HUES6 (cell line): Measurements from ENCODE around the gene ANKMY1.
A peak's percentile ranks its signal among the peaks of the same experiment; 100 is the strongest.

Experiments used
- H3K27ac ChIP-seq: 2 replicates; pipeline ENCODE4 v1.7.0; 2013; ENCODE audit warnings: low read depth, mild to moderate bottlenecking, low read length, inconsistent platforms
- H3K27me3 ChIP-seq: 2 replicates; pipeline ENCODE4 v1.6.1; 2013; ENCODE audit warnings: low read length; ENCODE audit not compliant: control insufficient read depth, insufficient read depth
- H3K36me3 ChIP-seq: 2 replicates; pipeline ENCODE4 v1.6.1; 2013; ENCODE audit warnings: low read length; ENCODE audit not compliant: control insufficient read depth, insufficient read depth
- H3K4me1 ChIP-seq: 2 replicates; pipeline ENCODE4 v1.6.1; 2013; ENCODE audit warnings: low read length; ENCODE audit not compliant: control insufficient read depth, insufficient read depth
- H3K4me3 ChIP-seq: 2 replicates; pipeline ENCODE4 v1.5.1; 2013; ENCODE audit warnings: low read depth, low read length
- H3K9ac ChIP-seq: one replicate; pipeline ENCODE4 v1.6.1; 2013; ENCODE audit warnings: mild to moderate bottlenecking, low read length
- H3K9me3 ChIP-seq: 2 replicates; pipeline ENCODE4 v1.6.1; 2013; ENCODE audit warnings: low read depth, low read length; ENCODE audit not compliant: control insufficient read depth, insufficient read depth

Gene ANKMY1

GRCh38 chr2:240442891-240443715 lies 114.7 kb downstream of the ANKMY1 start:
- H3K9me3 ChIP-seq, result no peaks in the 10 kb centered on the region
- no peak overlapping the region for H3K9ac ChIP-seq
- no peak overlapping the region for H3K27ac ChIP-seq
- H3K4me1 ChIP-seq, result peaks cover under 1% of the 10 kb centered on the region; the same call in 1 of the 2 replicates
- no peaks in the 10 kb centered on the region for H3K36me3 ChIP-seq
- peaks cover 1% of the 10 kb centered on the region for H3K27me3 ChIP-seq
- no peak overlapping the region for H3K4me3 ChIP-seq

- no peak overlapping the region for H3K4me3 ChIP-seq
- peaks cover 7% of the 10 kb centered on the region; the same call in 1 of the 2 replicates for H3K4me1 ChIP-seq
- H3K27ac ChIP-seq, result no peak overlapping the region
- no peaks in the 10 kb centered on the region for H3K36me3 ChIP-seq
- no peak overlapping the region for H3K9ac ChIP-seq
- peaks cover 12% of the 10 kb centered on the region for H3K27me3 ChIP-seq
- H3K9me3 ChIP-seq, result no peaks in the 10 kb centered on the region
Measured at GRCh38 chr2:240441993-240442411, 115.8 kb downstream of the ANKMY1 start.

- Histone ChIP-seq H3K4me3 (no peak overlapping the region), H3K9ac (no peak overlapping the region), H3K36me3 (no peaks in the 10 kb centered on the region), H3K4me1 (peaks cover 12% of the 10 kb centered on the region; the same call in 1 of the 2 replicates), H3K27ac (0 out of 2 replicates have a peak overlapping the region, but pooled peaks have one; percentile 11), H3K9me3 (no peaks in the 10 kb centered on the region), H3K27me3 (peaks cover 18% of the 10 kb centered on the region)
Measured at GRCh38 chr2:240441326-240441992, 116.3 kb downstream of the ANKMY1 start.

DNA sequence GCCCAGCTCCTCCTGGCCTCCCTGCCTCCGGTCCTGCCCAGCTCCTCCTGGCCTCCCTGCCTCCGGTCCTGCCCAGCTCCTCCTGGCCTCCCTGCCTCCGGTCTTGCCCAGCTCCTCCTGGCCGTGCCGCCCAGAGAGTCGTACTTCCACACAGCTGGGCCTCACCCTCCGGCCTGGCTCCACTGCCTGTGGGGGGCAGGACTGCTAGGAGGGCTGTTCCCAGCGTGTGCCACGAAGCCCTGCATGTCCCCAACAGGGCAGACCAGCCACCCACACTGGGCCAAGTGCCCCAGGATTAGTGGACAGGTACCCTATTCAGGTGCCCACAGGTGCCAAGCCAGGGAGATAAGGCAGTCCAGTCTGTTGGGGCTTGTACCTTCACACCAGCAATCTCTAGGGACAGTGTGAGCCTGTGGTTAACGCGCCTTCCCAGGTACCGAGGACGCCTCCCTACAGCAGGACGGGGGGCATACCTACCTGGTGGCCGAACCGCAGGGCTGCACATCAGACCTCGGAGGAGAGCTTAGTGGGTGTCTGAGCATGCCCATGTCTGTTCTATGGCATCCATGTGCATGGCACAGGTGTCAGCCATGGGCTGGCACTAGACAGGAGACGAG lies 117.0 kb downstream of the ANKMY1 start:
- peaks cover 21% of the 10 kb centered on the region for H3K27me3 ChIP-seq
- no peak overlapping the region for H3K27ac ChIP-seq
- H3K4me3 ChIP-seq, result no peak overlapping the region

DNA sequence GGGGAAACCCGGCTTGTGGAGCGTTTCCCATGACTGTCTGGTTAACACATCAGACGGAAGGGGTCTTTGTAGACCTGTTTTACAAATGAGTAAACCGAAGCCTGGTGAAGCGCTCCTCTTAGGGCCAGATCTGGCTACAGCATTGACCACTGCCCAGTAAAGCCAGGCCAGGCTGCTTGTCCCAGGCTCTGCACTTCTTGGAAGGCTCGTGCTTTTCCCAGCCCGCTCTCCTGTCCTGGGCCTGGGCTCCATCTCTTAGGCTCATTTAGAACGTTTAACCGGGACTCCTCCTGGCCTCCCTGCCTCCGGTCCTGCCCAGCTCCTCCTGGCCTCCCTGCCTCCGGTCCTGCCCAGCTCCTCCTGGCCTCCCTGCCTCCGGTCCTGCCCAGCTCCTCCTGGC lies 117.5 kb downstream of the ANKMY1 start:
- H3K9ac ChIP-seq, result no peak overlapping the region
- H3K9me3 ChIP-seq, result no peaks in the 10 kb centered on the region
- peaks cover 14% of the 10 kb centered on the region; the same call in 1 of the 2 replicates for H3K4me1 ChIP-seq
- no peak overlapping the region for H3K27ac ChIP-seq
- no peaks in the 10 kb centered on the region for H3K36me3 ChIP-seq
- peaks cover 21% of the 10 kb centered on the region for H3K27me3 ChIP-seq
- H3K4me3 ChIP-seq, result no peak overlapping the region

More for the DNA sequence above, 117.0 kb downstream of the ANKMY1 start:
- Histone ChIP-seq H3K9me3 (no peaks in the 10 kb centered on the region), H3K4me1 (peaks cover 14% of the 10 kb centered on the region; the same call in 1 of the 2 replicates), H3K9ac (no peak overlapping the region), H3K36me3 (no peaks in the 10 kb centered on the region)

GRCh38 chr2:240439698-240440151 lies 118.1 kb downstream of the ANKMY1 start:
- Histone ChIP-seq H3K36me3 (no peaks in the 10 kb centered on the region), H3K27ac (no peak overlapping the region), H3K9me3 (no peaks in the 10 kb centered on the region), H3K27me3 (peaks cover 21% of the 10 kb centered on the region), H3K4me1 (peaks cover 14% of the 10 kb centered on the region; the same call in 1 of the 2 replicates), H3K9ac (no peak overlapping the region), H3K4me3 (no peak overlapping the region)

- Histone ChIP-seq H3K4me3 (no peak overlapping the region), H3K9me3 (no peaks in the 10 kb centered on the region), H3K27ac (no peak overlapping the region), H3K4me1 (peaks cover 17% of the 10 kb centered on the region; the same call in 1 of the 2 replicates), H3K27me3 (peaks cover 21% of the 10 kb centered on the region), H3K36me3 (no peaks in the 10 kb centered on the region), H3K9ac (no peak overlapping the region)
Measured at GRCh38 chr2:240438810-240439697, 118.7 kb downstream of the ANKMY1 start.

DNA sequence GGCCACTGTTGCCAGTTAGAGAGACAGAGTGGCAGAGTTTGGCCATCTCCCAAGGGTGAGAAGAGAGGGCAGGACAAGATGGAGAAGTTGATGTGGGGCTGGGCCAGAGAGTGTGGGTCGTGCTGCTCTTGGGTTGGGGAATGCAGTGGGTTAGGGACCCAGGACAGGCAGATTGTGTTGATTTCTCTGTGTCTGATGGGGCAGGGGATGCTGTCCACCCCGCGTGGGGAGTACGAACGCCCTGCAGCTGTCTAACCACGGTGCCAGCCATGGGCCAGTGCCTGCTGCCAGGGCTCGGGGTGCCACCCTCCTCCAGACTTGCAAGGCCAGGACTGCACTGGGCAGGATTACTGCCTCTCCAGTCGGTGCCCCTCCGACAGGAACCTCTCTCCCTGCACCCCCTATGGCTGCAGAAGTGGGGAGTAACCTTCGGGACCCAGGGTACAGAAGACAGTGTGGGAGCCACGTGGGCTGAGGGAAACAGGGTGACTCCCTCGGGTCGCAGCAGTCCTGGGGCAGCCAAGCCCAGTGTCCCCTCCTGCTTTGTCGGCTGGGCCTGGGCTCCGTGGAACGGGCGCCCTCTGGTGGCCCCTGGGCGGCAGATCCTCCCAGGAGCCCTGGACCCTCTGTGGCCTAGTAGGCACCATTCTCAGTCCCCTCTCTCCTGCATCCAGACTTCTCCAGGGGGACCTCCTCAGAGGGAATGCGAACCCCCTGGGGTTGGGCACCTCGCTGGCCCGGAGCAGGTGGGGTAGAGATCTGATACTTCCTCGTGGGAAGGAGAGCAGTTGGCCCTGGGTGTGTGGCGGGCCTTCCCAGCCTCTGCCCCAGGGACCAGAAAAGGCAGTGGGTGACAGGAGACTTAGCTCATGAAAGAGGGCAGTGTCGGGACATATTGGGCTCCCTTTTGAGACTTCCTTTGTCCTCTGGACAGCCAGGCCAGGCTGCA lies 119.7 kb downstream of the ANKMY1 start:
- Histone ChIP-seq H3K27me3 (peaks cover 29% of the 10 kb centered on the region), H3K4me1 (peaks cover 24% of the 10 kb centered on the region; the same call in 1 of the 2 replicates), H3K27ac (no peak overlapping the region), H3K4me3 (no peak overlapping the region), H3K9ac (no peak overlapping the region), H3K36me3 (no peaks in the 10 kb centered on the region), H3K9me3 (no peaks in the 10 kb centered on the region)

GRCh38 chr2:240437551-240437860 lies 120.3 kb downstream of the ANKMY1 start:
- no peak overlapping the region for H3K27ac ChIP-seq
- H3K4me3 ChIP-seq, result no peak overlapping the region

More at GRCh38 chr2:240437551-240437860, 120.3 kb downstream of the ANKMY1 start:
- no peak overlapping the region for H3K9ac ChIP-seq
- H3K27me3 ChIP-seq, result peaks cover 34% of the 10 kb centered on the region
- H3K36me3 ChIP-seq, result no peaks in the 10 kb centered on the region
- no peaks in the 10 kb centered on the region for H3K9me3 ChIP-seq
- peaks cover 24% of the 10 kb centered on the region; the same call in 1 of the 2 replicates for H3K4me1 ChIP-seq
